Measurements from ENCODE around the gene OR4Q2. TPM values are rescaled to one million over a fixed set of nuclear protein-coding genes. Genes with fewer than 3 reads are reported as not detected.

Gene OR4Q2
- total RNA-seq, 1 donor from 2014 or later, result not detected

- Mint-ChIP-seq H3K36me3 (ENCODE audit: unreplicated experiment) (no peaks in the 10 kb centered on the region), H3K4me1 (ENCODE audit: unreplicated experiment) (no peaks in the 10 kb centered on the region), H3K27me3 (ENCODE audit: unreplicated experiment) (no peaks in the 10 kb centered on the region), H3K9me3 (ENCODE audit: unreplicated experiment) (peaks cover 40% of the 10 kb centered on the region), H3K27ac (ENCODE audit: unreplicated experiment) (no peak within 1 kb of the TSS), H3K4me3 (ENCODE audit: unreplicated experiment) (no peak within 1 kb of the TSS)
- TF ChIP-seq, protein P1, sequence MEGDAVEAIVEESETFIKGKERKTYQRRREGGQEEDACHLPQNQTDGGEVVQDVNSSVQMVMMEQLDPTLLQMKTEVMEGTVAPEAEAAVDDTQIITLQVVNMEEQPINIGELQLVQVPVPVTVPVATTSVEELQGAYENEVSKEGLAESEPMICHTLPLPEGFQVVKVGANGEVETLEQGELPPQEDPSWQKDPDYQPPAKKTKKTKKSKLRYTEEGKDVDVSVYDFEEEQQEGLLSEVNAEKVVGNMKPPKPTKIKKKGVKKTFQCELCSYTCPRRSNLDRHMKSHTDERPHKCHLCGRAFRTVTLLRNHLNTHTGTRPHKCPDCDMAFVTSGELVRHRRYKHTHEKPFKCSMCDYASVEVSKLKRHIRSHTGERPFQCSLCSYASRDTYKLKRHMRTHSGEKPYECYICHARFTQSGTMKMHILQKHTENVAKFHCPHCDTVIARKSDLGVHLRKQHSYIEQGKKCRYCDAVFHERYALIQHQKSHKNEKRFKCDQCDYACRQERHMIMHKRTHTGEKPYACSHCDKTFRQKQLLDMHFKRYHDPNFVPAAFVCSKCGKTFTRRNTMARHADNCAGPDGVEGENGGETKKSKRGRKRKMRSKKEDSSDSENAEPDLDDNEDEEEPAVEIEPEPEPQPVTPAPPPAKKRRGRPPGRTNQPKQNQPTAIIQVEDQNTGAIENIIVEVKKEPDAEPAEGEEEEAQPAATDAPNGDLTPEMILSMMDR (IDR thresholded peaks at IDR 0.05), result no peak
- no peak for DNase-seq (ENCODE audit: extremely low spot score, unreplicated experiment)
Measured at GRCh38 chr14:20035938-20036337, 34.0 kb downstream of the OR4Q2 start, which contains the start of gene OR4K13. Gene OR4K13, minus strand, starts transcription at chr14:20036038. Its CDS starts 1,280 bp downstream, at chr14:20034758.

DNA sequence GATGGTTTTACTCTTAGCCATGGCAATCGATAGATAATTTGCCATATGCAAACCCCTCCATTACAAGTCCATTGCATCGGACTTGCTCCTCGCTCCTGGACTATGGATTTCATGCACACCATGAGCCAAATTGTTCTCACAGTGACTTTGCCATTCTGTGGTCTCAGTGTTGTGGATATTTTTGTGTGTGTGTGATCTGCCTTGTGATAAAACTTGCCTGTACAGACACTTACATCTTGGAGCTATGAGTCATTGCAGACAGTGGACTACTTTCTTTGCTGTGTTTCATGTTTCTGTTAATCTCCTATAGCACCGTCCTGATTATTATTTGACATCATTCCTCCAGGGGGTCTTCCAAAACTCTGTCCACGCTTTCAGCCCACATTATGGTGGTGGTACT, 42.3 kb downstream of the OR4Q2 start:
- Mint-ChIP-seq H3K27ac (ENCODE audit: unreplicated experiment) (no peak overlapping the region), H3K27me3 (ENCODE audit: unreplicated experiment) (no peaks in the 10 kb centered on the region), H3K4me3 (ENCODE audit: unreplicated experiment) (no peak overlapping the region), H3K4me1 (ENCODE audit: unreplicated experiment) (no peaks in the 10 kb centered on the region), H3K36me3 (ENCODE audit: unreplicated experiment) (no peaks in the 10 kb centered on the region), H3K9me3 (ENCODE audit: unreplicated experiment) (peaks cover 50% of the 10 kb centered on the region)
- TF ChIP-seq, protein P1 (IDR thresholded peaks at IDR 0.05), result no peak
- DNase-seq (ENCODE audit: extremely low spot score, unreplicated experiment), result no peak

DNA sequence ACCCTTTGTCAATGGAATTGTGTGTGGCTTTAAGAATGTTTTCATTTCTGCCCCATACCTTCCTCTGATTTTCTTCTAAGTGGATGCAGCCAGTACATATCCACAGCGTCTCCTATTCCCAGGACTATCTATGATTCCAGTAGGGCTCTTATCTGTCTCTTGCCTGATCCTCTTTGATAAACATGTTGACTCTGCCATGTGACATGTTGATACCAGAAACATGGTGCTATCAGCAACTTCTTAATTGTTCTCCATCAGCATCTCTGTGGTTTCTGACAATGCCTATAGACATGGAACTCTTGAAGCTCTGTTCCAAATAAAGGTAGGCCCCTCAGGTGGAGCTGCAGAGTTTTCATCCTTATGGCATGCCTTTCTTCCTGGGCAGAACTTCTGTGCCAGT, 46.2 kb downstream of the OR4Q2 start:
- Mint-ChIP-seq H3K9me3 (ENCODE audit: unreplicated experiment) (peaks cover 59% of the 10 kb centered on the region), H3K27me3 (ENCODE audit: unreplicated experiment) (no peaks in the 10 kb centered on the region), H3K27ac (ENCODE audit: unreplicated experiment) (no peak overlapping the region), H3K4me1 (ENCODE audit: unreplicated experiment) (no peaks in the 10 kb centered on the region), H3K4me3 (ENCODE audit: unreplicated experiment) (no peak overlapping the region), H3K36me3 (ENCODE audit: unreplicated experiment) (no peaks in the 10 kb centered on the region)
- DNase-seq (ENCODE audit: extremely low spot score, unreplicated experiment), result no peak
- TF ChIP-seq, protein P1 (IDR thresholded peaks at IDR 0.05), result no peak

Other genes with a start within 250 kb of the OR4Q2 start
- not detected in 2 replicates for gene OR4M1, start 228.7 kb upstream of the OR4Q2 start, total RNA-seq
- gene OR4N2, start 198.4 kb upstream of the OR4Q2 start, total RNA-seq, result not detected in 2 replicates
- not detected in 2 replicates for gene OR4K2, start 127.0 kb upstream of the OR4Q2 start, total RNA-seq
- gene OR4K5, start 81.6 kb upstream of the OR4Q2 start, total RNA-seq, result not detected in 2 replicates
- not detected in 2 replicates for gene OR4K1, start 71.2 kb upstream of the OR4Q2 start, total RNA-seq
- not detected in 2 replicates for gene OR4K15, start 26.6 kb upstream of the OR4Q2 start, total RNA-seq
- not detected in 2 replicates for gene OR4K14, start 17.1 kb downstream of the OR4Q2 start, total RNA-seq
- gene OR4K13, start 33.9 kb downstream of the OR4Q2 start, total RNA-seq, result not detected in 2 replicates
- gene OR4L1, start 57.9 kb downstream of the OR4Q2 start, total RNA-seq, result not detected in 2 replicates
- gene OR4K17, start 108.6 kb downstream of the OR4Q2 start, total RNA-seq, result not detected in 2 replicates
- not detected in 2 replicates for gene OR4N5, start 136.7 kb downstream of the OR4Q2 start, total RNA-seq
- not detected in 2 replicates for gene OR11G2, start 188.7 kb downstream of the OR4Q2 start, total RNA-seq
- gene OR11H6, start 221.5 kb downstream of the OR4Q2 start, total RNA-seq, result not detected in 2 replicates
- not detected in 2 replicates for gene OR11H7, start 226.8 kb downstream of the OR4Q2 start, total RNA-seq
- not detected in 2 replicates for gene OR11H4, start 237.1 kb downstream of the OR4Q2 start, total RNA-seq

Data from osteocyte (in vitro differentiated cells).